OCI-LY1 (cell line): Measurements from ENCODE around the gene NISCH.

ENCODE experiments used
- H2AFZ ChIP-seq: fragments of 200-600 bp; sonication (generic), shearing (Covaris generic); 2 replicates; pipeline ENCODE4 v1.6.0; 2014; ENCODE audit warnings: antibody characterized with exemption, mild to moderate bottlenecking, low read length
- H3F3A ChIP-seq: fragments of 200-600 bp; sonication (generic), shearing (Covaris generic); 2 replicates; pipeline ENCODE4 v1.6.0; 2014; ENCODE audit warnings: mild to moderate bottlenecking, antibody characterized with exemption, low read length, moderate library complexity; ENCODE audit not compliant: insufficient read depth
- H3K27ac ChIP-seq: fragments of 200-600 bp; sonication (generic); 2 replicates; pipeline ENCODE4 v1.5.1; 2014; ENCODE audit warnings: low read length, mixed run types, mild to moderate bottlenecking, low read depth; ENCODE audit not compliant: poor library complexity, severe bottlenecking
- H3K27me3 ChIP-seq: fragments of 200-600 bp; sonication (generic); 2 replicates; pipeline ENCODE4 v1.6.0; 2014; ENCODE audit warnings: antibody characterized with exemption, mild to moderate bottlenecking, low read length, moderate library complexity; ENCODE audit not compliant: insufficient read depth
- H3K36me3 ChIP-seq: fragments of 200-600 bp; sonication (generic); 2 replicates; pipeline ENCODE4 v1.6.1; 2014; ENCODE audit warnings: mild to moderate bottlenecking, antibody characterized with exemption, low read length, moderate library complexity, mixed read lengths; ENCODE audit not compliant: insufficient read depth
- H3K4me1 ChIP-seq: fragments of 200-600 bp; sonication (generic); 2 replicates; pipeline ENCODE4 v1.5.1; 2014; ENCODE audit warnings: mild to moderate bottlenecking, low read length, moderate library complexity; ENCODE audit not compliant: insufficient read depth, severe bottlenecking
- H3K4me2 ChIP-seq: fragments of 200-600 bp; sonication (generic), shearing (Covaris generic); 2 replicates; pipeline ENCODE4 v1.6.1; 2014; ENCODE audit warnings: low read length
- H3K4me3 ChIP-seq: fragments of 200-600 bp; sonication (generic); 2 replicates; pipeline ENCODE4 v1.5.1; 2014; ENCODE audit warnings: low read length, low read depth, mild to moderate bottlenecking, mixed read lengths; ENCODE audit not compliant: poor library complexity, severe bottlenecking
- H3K79me2 ChIP-seq: fragments of 200-600 bp; shearing (Covaris generic); 2 replicates; pipeline ENCODE4 v1.6.1; 2016; ENCODE audit warnings: mixed run types, low read length, mixed read lengths; ENCODE audit not compliant: insufficient read depth
- H3K9ac ChIP-seq: fragments of 200-600 bp; sonication (generic), shearing (Covaris generic); 2 replicates; pipeline ENCODE4 v1.6.1; 2014; ENCODE audit warnings: mild to moderate bottlenecking, low read length, mixed read lengths
- H3K9me2 ChIP-seq: fragments of 200-600 bp; sonication (generic), shearing (Covaris generic); 2 replicates; pipeline ENCODE4 v1.6.1; 2014; ENCODE audit warnings: low read depth, mild to moderate bottlenecking, low read length, mixed read lengths
- H3K9me3 ChIP-seq: fragments of 200-600 bp; shearing (Covaris generic); 2 replicates; pipeline ENCODE4 v1.6.1; 2014; ENCODE audit warnings: low read length, mixed read lengths
- H4K20me1 ChIP-seq: fragments of 200-600 bp; sonication (generic), shearing (Covaris generic); 2 replicates; pipeline ENCODE4 v1.6.0; 2016; ENCODE audit warnings: mild to moderate bottlenecking, low read length; ENCODE audit not compliant: insufficient read depth
- EZH2 ChIP-seq: fragments of 200-600 bp; sonication (generic), shearing (Covaris generic); IDR thresholded peaks from 2 replicates; pipeline ENCODE4 v1.8.0; 2017; ENCODE audit warnings: borderline replicate concordance, mixed run types, mild to moderate bottlenecking, antibody characterized with exemption, low read length, moderate library complexity, mixed read lengths
- TF ChIP-seq, protein P1 (sequence below): fragments of 200-600 bp; sonication (generic), shearing (Covaris generic); IDR thresholded peaks from 2 replicates; pipeline ENCODE4 v1.5.1; 2017; ENCODE audit warnings: mild to moderate bottlenecking, antibody characterized with exemption, low read length, moderate library complexity, mixed read lengths

NISCH gene

DNA sequence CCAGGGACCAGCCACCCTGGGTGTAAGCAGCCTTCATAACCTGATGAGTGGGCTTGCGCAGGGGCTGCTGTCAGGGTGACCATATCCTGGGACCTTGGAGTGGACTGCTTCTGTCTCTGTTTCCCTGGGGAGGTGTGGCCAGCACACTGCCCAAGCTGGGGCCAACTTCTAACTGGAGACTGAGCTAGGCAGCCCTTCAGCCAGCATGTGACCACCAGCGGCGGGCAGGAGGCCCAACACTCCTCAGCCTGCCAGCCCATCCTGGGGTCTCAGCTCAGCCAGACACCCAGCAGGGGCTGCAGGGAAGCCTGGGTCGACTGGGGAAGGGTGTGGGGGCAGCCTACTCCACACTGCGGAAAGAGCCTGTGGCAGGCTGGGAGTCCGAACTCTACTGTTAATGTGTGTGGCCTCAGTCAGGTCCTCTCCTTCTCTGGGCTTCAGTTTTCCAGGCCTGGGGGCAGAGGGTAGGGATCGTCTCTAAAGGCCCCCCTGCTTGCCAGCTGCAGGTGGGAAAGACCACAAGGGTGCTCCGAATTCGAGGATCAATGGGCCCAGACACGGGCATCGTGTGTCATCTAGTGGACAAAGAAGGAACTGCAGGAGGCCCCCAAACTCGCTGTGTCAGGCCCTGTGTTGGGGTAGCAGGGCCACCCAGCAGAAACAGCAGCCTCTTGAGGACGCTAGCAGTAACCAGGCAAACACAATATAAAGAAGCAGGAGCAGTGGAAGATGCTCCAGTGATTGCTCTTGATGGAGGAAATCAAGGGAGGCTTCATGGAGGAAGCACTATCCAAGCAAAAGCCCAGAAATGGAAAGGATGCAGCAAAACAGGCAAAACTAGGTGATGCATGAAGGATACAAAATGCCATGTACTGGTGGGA, 8.5 kb upstream of the NISCH start:
- Histone ChIP-seq H3K27me3 (peaks cover 4% of the 10 kb centered on the region; the same call in 1 of the 2 replicates), H3K79me2 (no peaks in the 10 kb centered on the region), H3K9ac (no peak overlapping the region), H3F3A (no peaks in the 10 kb centered on the region), H2AFZ (no peak overlapping the region), H3K4me3 (no peak overlapping the region), H3K27ac (no peak overlapping the region), H3K4me1 (peaks cover 11% of the 10 kb centered on the region), H3K36me3 (no peaks in the 10 kb centered on the region), H4K20me1 (no peaks in the 10 kb centered on the region), H3K9me3 (no peaks in the 10 kb centered on the region), H3K9me2 (no peaks in the 10 kb centered on the region), H3K4me2 (no peak overlapping the region)
- TF ChIP-seq, protein P1, sequence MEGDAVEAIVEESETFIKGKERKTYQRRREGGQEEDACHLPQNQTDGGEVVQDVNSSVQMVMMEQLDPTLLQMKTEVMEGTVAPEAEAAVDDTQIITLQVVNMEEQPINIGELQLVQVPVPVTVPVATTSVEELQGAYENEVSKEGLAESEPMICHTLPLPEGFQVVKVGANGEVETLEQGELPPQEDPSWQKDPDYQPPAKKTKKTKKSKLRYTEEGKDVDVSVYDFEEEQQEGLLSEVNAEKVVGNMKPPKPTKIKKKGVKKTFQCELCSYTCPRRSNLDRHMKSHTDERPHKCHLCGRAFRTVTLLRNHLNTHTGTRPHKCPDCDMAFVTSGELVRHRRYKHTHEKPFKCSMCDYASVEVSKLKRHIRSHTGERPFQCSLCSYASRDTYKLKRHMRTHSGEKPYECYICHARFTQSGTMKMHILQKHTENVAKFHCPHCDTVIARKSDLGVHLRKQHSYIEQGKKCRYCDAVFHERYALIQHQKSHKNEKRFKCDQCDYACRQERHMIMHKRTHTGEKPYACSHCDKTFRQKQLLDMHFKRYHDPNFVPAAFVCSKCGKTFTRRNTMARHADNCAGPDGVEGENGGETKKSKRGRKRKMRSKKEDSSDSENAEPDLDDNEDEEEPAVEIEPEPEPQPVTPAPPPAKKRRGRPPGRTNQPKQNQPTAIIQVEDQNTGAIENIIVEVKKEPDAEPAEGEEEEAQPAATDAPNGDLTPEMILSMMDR, result peak; percentile 99
- TF ChIP-seq EZH2, result no peak

DNA sequence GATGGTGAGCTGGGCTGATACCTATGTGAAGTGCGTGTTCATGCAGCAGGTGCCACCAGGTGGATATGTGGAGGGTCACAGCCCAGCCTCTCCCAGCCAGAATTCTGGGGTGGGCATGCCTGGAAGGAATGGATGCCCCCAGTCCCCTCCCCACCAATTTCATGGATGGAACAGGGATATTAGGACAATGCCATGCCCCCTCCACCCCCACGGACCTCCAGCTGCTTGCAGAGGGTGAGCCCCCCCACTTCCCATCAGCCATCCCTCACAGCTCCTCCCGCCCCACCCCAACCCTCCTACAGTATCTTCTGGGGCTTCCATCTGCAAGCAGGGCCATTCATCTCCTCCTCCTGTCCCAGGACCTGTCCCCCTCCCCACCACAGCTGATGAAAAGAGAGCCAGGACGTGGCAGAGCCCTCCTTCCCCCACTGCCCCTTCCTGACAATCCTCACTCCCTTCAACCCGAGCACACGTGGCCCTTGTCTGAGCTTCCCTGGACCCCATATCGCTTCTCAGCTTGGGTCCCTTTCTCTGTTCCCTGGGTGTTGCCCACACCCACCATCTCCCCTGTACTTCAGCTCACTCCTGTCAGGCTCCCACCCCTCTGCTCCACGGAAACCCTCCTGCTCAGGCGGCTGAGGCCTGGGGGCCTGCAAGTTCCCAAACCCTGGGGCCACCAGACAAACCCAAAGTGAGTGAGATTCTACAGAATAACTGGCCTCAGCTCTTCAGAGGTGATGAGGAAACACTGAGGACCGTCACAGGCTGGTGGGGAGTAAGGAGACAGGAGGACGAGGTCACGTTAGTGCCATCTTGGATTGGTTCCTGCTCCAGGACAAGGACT, 7.7 kb upstream of the NISCH start:
- H3K79me2 ChIP-seq, result no peaks in the 10 kb centered on the region
- no peaks in the 10 kb centered on the region for H3K9me2 ChIP-seq
- H2AFZ ChIP-seq, result no peak overlapping the region
- no peaks in the 10 kb centered on the region for H3K36me3 ChIP-seq
- no peaks in the 10 kb centered on the region for H3F3A ChIP-seq
- H3K4me2 ChIP-seq, result no peak overlapping the region
- peaks cover 11% of the 10 kb centered on the region for H3K4me1 ChIP-seq
- H3K27ac ChIP-seq, result no peak overlapping the region
- H3K27me3 ChIP-seq, result peaks cover 4% of the 10 kb centered on the region; the same call in 1 of the 2 replicates
- H3K9me3 ChIP-seq, result no peaks in the 10 kb centered on the region
- TF ChIP-seq EZH2, result no peak
- TF ChIP-seq, protein P1, result no peak
- no peak overlapping the region for H3K4me3 ChIP-seq
- H4K20me1 ChIP-seq, result no peaks in the 10 kb centered on the region
- H3K9ac ChIP-seq, result no peak overlapping the region

DNA sequence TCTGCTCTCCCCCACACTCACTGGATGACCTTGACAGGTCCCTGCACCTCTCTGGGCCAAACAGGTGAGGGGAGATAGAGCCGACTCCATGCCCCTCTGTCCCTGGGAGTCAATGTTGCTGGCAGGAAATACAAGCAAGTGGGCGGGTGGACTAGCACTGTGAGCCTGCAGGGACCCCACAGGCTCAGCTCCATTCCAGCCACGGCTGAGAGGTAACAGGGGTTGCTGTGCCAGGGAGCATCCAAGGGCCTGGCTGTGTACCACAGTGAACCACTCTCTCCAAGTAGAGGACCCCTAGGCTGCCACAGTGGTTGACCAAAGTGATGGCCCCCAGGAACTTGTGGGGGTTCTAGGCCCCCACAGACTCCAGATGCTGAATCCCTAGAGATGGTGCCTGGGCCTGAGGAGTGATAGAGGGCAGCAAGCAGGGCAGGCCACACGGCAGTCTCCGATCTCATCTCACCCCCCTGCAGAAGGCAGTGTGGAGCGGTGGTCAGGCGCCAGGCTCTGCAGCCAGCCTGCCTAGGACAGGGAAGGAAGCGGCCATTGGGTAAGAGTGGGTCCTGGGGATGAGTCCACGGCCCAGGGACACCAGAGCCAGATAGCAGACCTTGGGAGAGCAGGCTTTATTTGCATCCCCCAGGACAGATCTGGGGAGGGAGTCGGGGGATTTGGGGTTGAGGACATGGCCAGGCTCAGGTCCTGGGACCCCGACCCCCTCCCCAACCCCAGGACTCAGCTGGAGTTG, 4.7 kb upstream of the NISCH start:
- TF ChIP-seq, protein P1, result no peak
- no peak for TF ChIP-seq EZH2
- H4K20me1 ChIP-seq, result no peaks in the 10 kb centered on the region
- no peak overlapping the region for H3K9ac ChIP-seq
- H3F3A ChIP-seq, result no peaks in the 10 kb centered on the region
- no peak overlapping the region for H3K27ac ChIP-seq
- no peak overlapping the region for H3K4me2 ChIP-seq
- peaks cover 10% of the 10 kb centered on the region for H3K4me1 ChIP-seq
- H3K27me3 ChIP-seq, result no peaks in the 10 kb centered on the region
- H3K9me2 ChIP-seq, result no peaks in the 10 kb centered on the region
- H3K79me2 ChIP-seq, result no peaks in the 10 kb centered on the region
- H3K9me3 ChIP-seq, result no peaks in the 10 kb centered on the region
- no peak overlapping the region for H3K4me3 ChIP-seq
- H2AFZ ChIP-seq, result no peak overlapping the region
- H3K36me3 ChIP-seq, result no peaks in the 10 kb centered on the region
